ENCODE results near the gene DSCAM.
"Not testable (repeated sequence)": the region's sequence is repeated elsewhere in the genome, so short reads cannot be mapped to it uniquely, and the experiment has no call there.

Gene DSCAM

DNA sequence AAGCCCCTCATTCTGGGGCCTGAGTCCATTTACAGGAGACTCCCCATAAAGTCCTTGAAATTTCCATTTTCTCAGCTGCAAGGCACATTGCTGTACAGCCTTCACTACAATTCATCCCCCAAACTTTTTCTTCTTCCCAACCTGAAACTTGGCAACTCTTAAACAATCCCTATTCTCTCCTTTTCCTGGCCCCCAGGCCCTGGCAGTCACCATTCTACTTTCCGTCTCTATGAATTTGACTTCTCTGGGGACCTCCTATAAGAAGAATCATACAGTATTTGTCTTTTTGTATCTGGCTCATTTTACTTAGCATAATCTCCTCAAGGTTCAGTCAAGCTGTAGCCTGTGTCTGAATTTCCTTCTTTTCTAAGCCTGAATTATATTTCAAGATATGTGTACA, 646.8 kb downstream of the DSCAM start:
- no peak for DNase-seq

DNA sequence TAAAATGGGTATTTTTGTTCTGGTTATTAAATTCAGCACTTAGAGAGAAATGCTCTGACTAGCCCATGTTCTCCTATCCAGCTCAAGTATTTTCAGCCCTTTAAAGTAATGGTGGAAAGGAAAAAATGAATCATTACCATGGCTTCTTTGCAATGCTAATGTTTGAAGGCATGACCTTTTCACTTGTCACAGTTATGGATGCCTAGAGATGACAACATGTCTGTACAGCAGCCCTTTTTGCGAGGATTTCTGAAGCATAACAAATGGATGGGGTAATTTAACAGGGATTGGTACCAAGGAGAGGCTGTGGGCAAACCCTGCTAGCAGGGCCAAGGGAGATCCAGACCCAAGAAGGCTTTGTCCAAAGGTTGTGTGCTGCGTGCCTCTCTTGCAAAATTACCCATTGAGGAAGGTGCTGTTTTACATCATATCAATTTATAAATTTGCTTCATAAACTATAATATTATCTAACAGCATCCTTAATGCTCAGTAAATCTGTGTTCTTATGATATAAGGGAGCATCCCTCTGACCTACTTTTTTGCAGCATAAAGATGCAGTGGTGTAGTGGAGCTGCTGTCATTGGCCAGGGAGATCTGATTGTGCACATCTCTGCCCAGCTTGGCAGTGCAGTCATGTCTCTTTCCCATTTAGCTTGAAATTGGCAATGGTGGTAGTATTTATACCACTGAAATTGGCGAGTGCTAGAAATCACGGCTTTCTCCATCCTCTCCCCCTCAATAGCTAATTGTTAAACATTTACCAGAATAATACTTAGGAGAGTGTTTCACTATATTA, 652.6 kb downstream of the DSCAM start:
- DNase-seq = no peak

DNA sequence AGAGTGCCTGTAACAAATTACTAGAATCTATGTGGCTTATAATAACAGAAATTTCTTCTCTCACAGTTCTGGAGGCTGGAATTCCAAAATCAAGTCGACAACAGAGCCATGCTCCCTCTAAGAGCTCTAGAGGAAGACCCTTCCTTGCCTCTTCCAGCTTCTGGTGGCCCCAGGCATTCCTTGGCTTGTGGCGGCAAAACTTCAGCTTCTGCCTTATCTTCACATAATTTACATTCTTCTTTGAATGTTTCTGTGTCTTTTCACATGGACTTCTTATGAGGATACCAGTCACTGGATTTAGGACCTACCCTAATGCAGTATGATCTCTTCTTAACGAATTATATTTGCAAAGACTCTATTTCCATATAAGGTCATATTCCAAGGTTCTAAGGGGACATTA, 655.3 kb downstream of the DSCAM start:
- DNase-seq = no peak

DNA sequence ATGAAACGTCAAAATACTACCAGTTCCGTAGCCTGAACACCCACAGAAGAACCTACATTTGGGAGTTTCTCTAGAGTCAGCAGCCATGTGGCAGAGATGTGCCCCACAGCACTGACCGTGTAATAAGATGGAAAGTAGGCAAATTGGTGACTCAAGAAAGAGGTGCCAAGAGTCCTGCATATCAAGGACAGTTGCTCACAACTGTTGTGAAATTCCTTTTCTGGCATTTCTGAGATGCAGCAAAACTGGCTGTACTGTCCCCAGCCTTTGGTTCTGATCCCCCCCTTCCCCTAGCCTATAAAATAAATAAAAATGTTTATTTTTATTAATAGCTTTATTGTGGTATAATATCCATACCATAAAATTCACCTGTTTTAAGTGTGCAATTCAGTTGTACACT, 655.8 kb downstream of the DSCAM start:
- no peak for DNase-seq

DNA sequence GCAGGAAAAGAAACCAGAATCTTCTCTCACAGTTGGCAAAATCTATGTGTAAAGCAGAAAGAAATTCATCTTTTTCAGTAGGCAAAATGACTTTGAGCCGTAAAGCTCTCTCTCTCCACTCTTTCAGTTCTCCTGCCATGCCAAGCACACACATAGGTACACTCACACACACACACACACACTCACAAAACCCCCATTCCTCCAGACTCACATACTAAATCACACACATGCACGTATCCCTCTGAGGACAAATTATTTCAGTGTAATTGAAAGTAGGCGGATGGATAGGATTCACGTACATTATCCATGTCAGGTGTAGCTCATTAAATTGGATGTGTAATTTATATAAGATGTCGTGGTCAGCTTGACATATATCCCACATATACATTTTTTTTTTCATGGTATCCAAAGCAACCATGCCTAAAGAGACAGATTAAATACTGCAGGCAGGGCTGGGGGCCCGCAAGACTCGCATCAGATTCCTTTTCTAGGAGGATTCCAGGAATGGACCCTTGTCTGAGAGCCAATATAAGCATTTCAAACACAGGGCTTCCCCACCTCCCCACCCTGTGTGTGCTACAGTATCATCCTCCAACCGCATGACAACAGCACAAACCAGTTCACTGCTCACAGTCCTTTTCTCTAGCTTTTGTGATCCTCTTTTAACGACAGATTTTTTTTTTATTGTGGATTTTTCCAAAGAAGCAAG, 658.9 kb downstream of the DSCAM start:
- no peak for DNase-seq

DNA sequence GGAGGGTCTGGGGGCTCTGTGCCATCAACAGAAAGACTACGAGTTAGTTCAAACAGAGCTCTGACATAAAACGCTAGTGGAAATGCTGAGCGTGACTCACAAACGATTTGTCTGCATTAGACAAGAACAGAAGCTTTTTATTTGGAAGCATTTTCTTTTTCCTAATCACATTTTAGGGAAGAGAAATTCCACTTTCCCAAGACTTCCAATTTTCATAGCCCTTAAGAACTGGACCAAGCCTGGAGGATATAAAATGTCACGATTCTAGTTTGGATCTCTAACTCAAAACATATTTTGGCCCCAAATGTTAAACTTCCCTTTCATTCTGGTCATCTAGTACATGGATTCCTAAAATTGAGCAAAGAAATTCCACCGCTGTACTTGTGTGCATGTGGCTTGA, 659.7 kb downstream of the DSCAM start:
- no peak for DNase-seq

DNA sequence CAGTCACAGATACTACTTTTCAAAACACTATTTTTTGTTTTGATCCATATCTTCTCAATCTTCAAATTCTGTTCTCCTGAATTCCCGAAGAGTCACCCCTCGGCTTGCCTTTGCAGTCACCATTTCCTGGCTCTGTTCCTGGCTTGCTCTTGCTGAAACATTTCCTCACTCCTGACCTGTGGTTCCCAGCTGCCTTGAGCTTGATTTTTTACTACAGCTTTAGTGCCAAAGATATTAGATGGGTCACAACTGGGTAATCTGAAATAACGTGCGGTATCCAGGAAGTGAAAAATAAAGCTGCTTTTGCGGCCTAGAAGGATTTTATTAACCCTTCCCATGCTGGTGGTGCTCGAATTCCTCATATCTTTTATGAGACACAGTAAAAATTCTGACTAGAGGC, 660.9 kb downstream of the DSCAM start:
- DNase-seq = no peak

DNA sequence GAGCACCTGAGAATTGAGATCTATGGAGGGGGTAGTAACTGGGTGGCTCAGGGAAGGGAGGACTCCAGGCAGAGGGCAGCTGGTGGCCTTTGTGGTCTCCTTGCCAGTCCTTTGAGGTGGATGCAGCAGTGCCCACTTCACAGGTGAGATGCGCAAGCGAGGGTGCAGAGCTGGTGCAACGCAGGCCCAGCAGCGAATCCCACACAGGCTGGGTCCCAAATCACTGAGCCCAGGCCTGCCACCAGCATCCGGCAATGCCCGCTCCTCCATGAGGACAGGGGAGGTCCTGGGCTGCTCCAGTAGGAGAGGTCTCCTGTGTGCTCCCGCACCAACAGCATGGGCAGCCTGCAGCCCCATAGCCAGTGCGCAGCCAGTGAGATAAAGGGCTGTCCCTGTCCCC, 661.8 kb downstream of the DSCAM start:
- DNase-seq = no peak

DNA sequence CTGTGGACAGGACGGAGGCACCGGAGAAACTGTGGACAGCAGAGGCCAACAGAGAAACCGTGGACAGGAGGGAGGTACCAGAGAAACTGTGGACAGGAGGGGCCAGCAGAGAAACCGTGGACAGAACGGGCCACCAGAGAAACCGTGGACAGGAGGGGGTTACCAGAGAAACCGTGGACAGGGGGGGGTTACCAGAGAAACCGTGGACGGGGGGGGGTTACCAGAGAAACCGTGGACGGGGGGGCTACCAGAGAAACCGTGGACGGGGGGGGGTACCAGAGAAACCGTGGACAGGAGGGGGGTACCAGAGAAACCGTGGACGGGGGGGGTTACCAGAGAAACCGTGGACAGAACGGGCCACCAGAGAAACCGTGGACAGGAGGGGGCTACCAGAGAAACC, 664.5 kb downstream of the DSCAM start:
- not testable (repeated sequence) for DNase-seq

DNA sequence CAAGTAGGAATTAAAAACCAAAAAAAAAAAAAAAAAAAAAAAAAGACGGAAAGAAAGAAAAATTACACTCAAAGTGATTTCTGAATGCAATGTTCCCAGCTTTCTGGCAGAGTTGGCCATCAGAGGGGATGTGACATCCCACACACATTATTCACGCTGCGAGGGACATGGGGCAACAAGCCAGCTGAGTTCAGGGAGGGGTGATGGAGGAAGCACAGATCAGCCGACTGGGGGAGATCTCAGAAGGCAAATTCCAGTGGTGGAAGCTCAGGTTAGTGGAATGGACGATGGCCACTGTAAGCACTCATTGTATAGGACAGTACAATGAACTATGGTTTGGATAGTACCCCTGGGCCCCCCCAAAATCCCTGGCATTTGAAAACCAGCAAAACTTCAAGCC, 667.8 kb downstream of the DSCAM start:
- no peak for DNase-seq

DNA sequence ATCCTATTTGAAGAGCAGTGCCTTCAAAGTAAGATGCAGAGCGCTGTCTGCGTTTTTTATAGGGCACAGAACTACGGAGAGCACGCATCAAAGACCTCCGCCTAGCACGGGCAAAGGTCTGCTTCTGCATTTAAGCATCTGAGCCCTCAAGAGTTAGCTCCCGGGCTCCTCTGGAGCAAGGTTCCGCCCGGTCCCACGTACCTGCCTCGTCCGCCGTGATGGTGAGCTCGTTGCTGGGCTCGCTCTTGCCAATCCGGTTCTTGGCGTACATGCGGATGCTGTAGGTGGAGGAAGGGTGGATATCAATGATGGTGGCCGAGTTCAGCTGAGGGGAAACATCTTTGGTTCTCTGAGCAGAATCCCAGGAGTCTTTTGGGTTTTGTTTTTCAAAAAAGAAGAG, 668.2 kb downstream of the DSCAM start:
- no peak for DNase-seq

DNA sequence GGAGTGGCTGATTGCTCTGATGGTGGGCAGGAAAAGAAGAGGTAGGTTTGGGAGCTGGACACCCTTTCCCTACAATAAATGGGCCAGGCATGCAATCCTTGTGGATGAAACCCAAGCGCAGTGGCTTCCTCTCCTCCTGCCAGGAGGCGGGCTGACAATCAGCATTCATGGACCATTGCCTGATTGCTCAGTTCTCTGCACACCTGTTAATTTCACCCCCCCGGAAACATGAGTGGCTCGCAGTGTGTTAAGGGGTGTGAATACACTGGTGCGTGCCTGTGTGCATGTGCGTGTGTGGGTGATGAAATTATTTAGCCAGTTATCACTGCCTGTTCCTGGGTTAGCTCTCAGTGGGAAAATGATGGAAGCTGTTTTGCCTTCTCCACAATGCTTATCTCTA, 669.0 kb downstream of the DSCAM start:
- no peak for DNase-seq

DNA sequence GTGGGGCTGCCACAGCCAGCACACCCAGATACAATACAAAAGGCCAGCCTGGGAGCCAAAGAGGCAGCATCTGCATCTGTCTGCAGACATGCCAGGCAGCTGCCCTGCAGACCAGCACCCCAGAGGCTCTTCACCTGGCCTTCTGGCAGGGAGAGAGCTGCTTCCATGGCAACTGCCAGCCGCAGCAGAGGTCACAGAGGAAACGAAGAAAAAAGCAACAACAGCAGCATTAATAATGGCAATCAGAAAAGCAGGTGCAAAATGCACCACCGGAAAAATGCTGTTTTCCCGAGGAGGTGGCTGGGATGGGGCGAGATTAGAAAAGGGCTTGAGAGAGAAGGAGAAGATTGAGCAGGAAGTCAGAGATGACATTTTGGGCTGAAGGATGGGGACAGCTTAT, 670.2 kb downstream of the DSCAM start:
- peak; percentile 82 for DNase-seq

DNA sequence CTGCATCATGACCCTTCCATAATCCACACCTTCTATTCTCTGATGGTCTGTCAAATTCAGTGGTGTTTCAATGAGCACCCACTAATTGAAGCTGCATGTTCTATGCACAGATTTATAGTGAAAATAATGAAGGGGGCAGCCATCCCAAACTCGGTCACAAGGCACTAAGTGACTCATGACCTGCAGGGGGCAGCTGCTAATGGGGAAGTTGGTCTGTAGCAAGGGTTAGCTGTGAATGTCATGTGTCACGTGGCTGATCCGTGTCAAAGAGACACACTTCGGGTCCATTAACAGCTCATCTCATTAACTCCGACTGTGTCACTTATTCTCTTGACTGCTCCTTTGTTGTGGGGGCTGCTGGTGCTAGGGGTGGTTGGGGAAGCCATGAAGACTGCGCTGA, 673.1 kb downstream of the DSCAM start:
- DNase-seq = no peak

DNA sequence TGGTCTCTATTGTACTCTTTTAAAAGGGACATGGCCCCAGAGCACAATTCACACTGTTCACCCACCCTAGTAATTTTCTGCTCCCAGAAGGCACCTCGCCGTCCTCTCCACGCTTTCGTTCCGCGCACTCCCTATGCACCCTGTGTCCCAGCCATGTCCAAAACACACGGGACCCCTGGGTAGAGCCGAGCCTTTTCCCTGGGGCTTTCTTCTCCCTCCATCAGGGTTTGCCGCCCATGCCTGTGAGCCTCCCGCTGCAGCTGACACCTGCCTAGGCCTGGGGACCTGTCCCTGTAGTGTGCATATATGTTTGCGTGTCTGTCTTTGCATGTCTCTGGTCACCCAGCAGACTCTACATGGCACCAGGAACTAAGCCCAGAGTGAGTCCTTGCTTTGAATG, 677.0 kb downstream of the DSCAM start:
- no peak for DNase-seq

DNA sequence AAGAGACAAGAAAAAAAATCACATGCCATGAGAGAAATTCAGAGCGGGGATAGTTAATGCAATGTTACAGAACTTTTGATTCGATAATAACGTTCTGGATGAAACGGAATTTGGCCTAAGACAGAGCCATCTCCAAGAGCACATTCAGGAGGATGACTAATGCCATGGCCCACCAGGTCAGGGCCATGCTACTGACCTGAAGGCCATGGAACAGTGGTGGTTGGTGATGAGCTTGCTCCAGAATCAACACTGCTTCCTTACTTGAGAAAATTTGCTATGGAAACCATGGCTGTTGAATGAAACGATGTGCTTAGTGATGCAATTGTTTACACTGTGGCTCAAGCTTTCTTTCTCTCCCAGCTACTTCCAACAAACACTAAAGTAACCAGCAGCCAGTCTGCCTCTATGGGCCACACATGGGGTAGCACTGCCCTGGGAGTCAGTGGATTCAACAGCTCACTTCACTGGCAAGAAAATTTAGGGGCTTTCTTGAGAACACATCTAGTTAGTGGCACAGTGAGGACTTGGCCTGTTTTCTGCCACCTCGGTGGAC, 680.6 kb downstream of the DSCAM start:
- no peak for DNase-seq

DNA sequence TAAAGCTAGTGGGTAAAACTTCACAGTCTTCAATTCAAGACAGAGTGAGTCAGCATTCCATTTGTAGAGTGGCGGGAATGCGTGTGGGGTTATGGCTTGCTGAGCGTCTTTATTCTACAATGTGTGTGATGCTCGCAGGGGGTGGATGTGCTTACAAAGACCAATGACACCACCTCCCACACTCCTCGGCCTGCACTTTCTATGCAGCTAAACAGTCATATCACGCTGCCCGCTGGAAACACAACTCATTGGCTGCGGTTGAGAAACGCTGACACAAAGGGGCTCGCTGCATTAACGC, 681.2 kb downstream of the DSCAM start:
- DNase-seq = no peak

DNA sequence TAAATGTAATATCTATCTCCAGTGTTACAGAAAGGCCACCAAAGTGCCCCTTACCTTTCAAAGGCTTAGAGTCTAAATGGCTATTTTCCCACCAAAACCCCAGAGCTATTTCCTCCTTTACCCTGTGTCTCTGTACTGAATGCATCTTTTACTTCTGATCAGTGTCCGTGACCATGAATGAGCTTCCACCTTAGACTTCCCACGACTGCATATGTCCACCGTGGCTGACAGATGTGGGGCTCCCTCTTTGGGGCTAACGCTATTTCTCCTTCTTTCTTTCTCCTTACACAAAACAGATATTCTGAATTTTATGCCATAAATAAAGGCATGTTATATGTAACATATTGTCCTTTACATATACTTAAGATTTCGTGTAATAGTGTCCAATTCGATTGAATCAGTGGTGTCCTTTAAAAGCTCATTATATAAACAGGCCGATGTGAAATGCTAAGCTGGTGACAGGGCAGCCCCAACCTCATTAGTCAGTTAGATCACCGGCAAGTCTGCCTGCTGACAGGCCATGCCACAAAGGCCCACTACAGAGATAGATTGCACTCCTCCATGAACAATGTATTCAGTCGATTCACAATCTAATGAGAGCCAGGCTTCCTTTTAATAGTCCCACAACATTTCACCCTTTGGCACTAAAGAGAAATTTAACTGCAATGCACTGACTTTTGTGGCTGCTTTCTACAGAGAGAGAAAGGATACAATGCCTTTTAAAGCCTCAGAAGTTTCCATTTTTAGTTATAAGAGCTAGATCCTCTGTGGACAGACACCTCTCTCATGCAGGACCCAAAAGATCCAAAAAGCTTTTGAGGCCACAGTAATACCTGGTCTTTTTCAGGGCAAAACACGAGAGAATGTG, 681.8 kb downstream of the DSCAM start:
- DNase-seq = no peak

DNA sequence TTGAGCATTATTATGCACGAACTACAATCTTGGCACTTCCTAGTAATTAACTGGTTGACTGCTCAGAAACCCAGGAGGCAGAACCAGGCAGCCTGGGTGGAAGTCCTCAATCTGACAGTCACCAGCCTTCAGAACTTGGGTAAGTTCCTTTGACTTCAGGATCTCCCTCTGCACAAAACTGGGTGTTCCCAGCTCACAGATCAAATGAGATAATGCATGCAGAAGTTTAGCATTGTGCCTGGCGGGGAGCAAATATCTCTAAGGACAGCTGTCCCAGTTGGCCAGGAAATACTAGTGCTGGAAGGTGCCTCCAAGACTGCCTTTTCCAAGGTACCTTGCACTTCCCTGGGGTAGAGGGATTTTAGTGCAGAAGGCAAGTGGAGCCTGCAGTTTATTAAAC, 684.9 kb downstream of the DSCAM start:
- no peak for DNase-seq

DNA sequence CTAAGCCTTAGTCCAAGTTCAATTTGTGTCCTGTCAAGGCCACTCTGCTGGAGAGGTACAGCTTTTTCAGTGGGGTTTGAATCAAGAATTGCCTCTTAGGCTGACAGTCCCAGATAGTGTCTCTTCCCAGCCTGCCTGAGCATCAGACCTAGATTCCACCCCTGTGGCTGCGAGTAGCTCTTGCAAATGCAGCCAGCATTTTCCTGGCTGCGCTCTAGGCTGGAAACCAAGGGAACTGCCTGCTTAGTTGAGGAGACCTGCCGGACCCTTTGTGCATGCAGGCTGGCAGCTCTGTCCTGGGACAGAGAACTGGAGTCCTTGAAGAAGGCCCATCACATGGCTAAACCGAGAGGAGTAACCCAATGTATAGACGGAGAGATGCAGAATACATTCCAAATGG, 686.0 kb downstream of the DSCAM start:
- DNase-seq = no peak

DNA sequence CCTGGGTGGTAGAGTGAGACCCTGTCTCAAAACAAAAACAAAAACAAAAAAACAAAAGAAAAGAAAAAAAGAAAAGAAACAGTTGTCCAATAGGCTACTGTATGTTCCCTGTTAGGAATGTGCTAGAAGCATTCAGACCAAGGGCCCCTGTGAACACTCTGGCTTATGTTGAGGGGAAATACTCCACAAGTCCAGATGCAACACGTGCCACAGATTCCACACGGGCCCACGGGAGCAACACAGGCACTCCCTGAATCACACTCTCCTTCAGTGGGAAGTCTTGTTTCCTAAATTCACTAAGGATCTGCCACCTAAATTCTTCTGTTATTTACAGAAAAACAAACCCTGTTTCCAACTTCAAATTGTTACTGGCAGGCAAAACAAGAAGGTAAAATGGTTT, 688.6 kb downstream of the DSCAM start:
- DNase-seq = no peak

DNA sequence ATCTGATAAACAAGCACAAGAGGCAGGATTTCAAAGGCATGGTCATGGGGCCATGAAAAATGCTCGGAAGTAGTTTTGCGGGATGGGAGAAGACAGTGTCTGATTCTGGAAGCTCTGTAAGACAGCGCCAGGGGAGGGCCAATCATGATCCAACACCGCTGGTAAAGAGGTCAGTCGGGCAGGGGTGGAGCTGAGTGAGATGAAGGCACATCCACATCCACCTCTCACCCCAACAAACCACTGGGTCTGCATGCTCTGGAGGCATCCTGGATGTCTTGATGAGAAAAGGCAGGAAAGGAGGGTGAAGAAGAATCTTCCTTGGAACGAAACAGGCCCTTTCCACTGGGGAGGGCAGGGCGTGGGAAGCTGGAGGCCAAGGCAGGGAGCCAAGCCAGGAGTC, 691.4 kb downstream of the DSCAM start:
- no peak for DNase-seq

DNA sequence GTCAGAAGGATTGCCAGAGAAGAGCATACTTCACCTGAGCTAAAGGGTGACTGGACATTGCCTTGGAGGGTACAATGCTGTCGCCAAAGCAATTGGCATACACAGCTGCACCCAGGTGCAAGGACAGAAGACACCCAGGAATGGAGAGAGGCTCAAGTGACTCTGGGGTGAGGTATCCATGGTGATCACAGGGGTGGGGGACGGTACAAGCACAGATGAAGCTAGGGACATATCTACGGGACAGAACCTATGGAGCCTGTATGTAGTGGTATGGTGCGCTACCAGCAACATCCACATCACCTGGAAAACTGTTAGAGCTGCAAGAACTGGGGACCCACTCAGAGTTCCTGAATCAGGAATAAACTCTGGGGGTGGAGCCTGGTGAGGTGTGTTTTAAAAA, 693.6 kb downstream of the DSCAM start:
- DNase-seq = no peak

DNA sequence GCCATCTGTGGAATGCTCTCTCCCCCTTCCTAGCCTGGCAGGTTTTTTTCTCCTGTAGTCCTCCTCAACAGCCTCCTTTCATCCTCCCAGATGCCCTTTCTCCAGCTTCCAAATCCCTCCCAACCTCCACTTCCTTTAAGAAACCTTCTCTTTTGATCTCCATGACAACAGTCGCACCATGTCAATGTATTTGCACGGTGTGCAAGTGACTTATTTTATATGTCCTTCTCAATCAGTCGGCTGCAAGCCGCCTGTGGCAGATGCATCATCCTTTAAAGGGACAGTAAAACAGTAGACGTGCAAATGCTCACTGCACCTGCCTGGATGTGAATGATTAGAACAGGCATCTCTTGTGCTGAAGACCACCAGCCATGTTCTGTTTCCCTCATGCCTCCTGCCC, 694.5 kb downstream of the DSCAM start:
- DNase-seq = no peak

Measured in NCI-H1436 (cell line).